GM12878 (cell line): ENCODE measurements around the gene IL2. TPM values are rescaled to one million over a fixed set of nuclear protein-coding genes. Genes with fewer than 3 reads are reported as not detected.

Experiments
- ATAC-seq: fragments of 200-7000 bp; cut with Tn5 transposase; 3 replicates; pipeline ENCODE4 v1.9.1; 2020; ENCODE audit warnings: mild to moderate bottlenecking, moderate library complexity
- BruUV-seq: library from RNA; stranded (reverse); fragments of 400-500 nt; replicated peaks from 2 replicates; lab custom pipeline; 2021; lab: Mats Ljungman, UMichigan
- CTCF ChIA-PET: fragments of 300-600 bp; sonication (Branson Sonifier 250); formaldehyde crosslinking; extraction: SDS; loops from one replicate; lab custom pipeline; 2021; ENCODE audit warnings: inconsistent platforms; lab: Yijun Ruan, JAX
- POLR2A ChIA-PET: fragments of 350-600 bp; formaldehyde crosslinking; extraction: SDS; loops from one replicate; lab custom pipeline; 2021; ENCODE audit warnings: inconsistent platforms; lab: Charles Lee
- RAD21 ChIA-PET: fragments of 300-600 bp; sonication (Branson Sonifier 250); formaldehyde crosslinking; loops from one replicate; lab custom pipeline; 2023; ENCODE audit warnings: antibody characterized with exemption; ENCODE audit not compliant: unreplicated experiment; lab: Charles Lee
- SMC1A ChIA-PET: fragments of 300-600 bp; sonication (Branson Sonifier 250); formaldehyde crosslinking; loops from one replicate; lab custom pipeline; 2023; ENCODE audit not compliant: unreplicated experiment, uncharacterized antibody; lab: Charles Lee
- DNase-seq: peaks from one replicate; pipeline ENCODE4 v3.0.0-alpha.2; 2011; ENCODE audit warnings: low read depth, low spot score
- FAIRE-seq: peaks from 3 replicates; lab custom pipeline; 2011; peaks lifted over from hg19 to GRCh38; lab: Jason Lieb, UNC
- H2AFZ ChIP-seq: 2 replicates; pipeline ENCODE4 v1.6.0; 2011; ENCODE audit warnings: low read depth, low read length, control low read depth; ENCODE audit not compliant: control insufficient read depth
- H3K27ac ChIP-seq: 2 replicates; pipeline ENCODE4 v1.5.1; 2011; ENCODE audit warnings: control low read depth; ENCODE audit not compliant: control insufficient read depth, insufficient read depth
- H3K27me3 ChIP-seq, 2 experiments: replicated peaks in 1 of 2; 2 replicates each; pipeline versions ENCODE4 v1.6.0 to v1.6.1; 2011; ENCODE audit warnings: low read length in 1 of 2; ENCODE audit not compliant: control insufficient read depth in 2 of 2, insufficient read depth in 2 of 2
- H3K36me3 ChIP-seq, 2 experiments: 2 replicates each; pipeline ENCODE4 v1.5.1; 2011; ENCODE audit warnings: low read length in 1 of 2; ENCODE audit not compliant: control insufficient read depth in 2 of 2, insufficient read depth in 2 of 2
- H3K4me1 ChIP-seq: 2 replicates; pipeline ENCODE4 v1.6.1; 2011; ENCODE audit warnings: mild to moderate bottlenecking, low read length, moderate library complexity, mixed read lengths; ENCODE audit not compliant: control insufficient read depth, insufficient read depth
- H3K4me2 ChIP-seq: 2 replicates; pipeline ENCODE4 v1.6.0; 2011; ENCODE audit warnings: control low read depth; ENCODE audit not compliant: control insufficient read depth, insufficient read depth
- H3K4me3 ChIP-seq: fragments of 200-600 bp; sonication (generic); 2 replicates; pipeline ENCODE4 v1.5.1; 2016
- H3K79me2 ChIP-seq: 2 replicates; pipeline ENCODE4 v1.6.0; 2011; ENCODE audit warnings: low read length; ENCODE audit not compliant: control insufficient read depth, insufficient read depth
- H3K9ac ChIP-seq: 2 replicates; pipeline ENCODE4 v1.8.0; 2011; ENCODE audit warnings: low read length, control low read depth, mixed read lengths; ENCODE audit not compliant: control insufficient read depth, insufficient read depth
- H3K9me3 ChIP-seq: replicated peaks from 3 replicates; pipeline ENCODE4 v1.5.1; 2011; ENCODE audit warnings: mild to moderate bottlenecking, low read length; ENCODE audit not compliant: control insufficient read depth, insufficient read depth
- H4K20me1 ChIP-seq: 2 replicates; pipeline ENCODE4 v1.6.0; 2011; ENCODE audit not compliant: control insufficient read depth, insufficient read depth
- EP300 ChIP-seq, 2 experiments: fragments of 150-350 bp in 1 of 2; IDR thresholded peaks; 2 replicates each; pipeline ENCODE4 v1.6.1; 2011 to 2012; ENCODE audit warnings: low read depth in 2 of 2, low read length in 2 of 2, borderline replicate concordance in 1 of 2, improper control_type of control experiment in 1 of 2, inconsistent platforms in 1 of 2; ENCODE audit not compliant: control insufficient read depth in 1 of 2
- GABPA ChIP-seq: IDR thresholded peaks from 2 replicates; pipeline ENCODE4 v1.6.1; 2014; ENCODE audit warnings: antibody characterized with exemption, low read depth, mild to moderate bottlenecking, inconsistent platforms
- IRF5 ChIP-seq: fragments of 450-650 bp; IDR thresholded peaks from 2 replicates; pipeline ENCODE4 v1.6.1; 2017; ENCODE audit warnings: borderline replicate concordance
- JUNB ChIP-seq: IDR thresholded peaks from 2 replicates; pipeline ENCODE4 v1.6.1; 2016; ENCODE audit warnings: antibody characterized with exemption, mild to moderate bottlenecking
- POU2F2 ChIP-seq: IDR thresholded peaks from 3 replicates; pipeline ENCODE4 v1.6.1; 2011; ENCODE audit warnings: low read depth, mild to moderate bottlenecking, low read length, borderline replicate concordance
- RBBP5 ChIP-seq: fragments of 200-600 bp; sonication (generic); conservative IDR thresholded peaks from 2 replicates; pipeline ENCODE4 v1.6.1; 2016
- RCOR1 ChIP-seq: conservative IDR thresholded peaks from 2 replicates; pipeline ENCODE4 v1.6.1; 2012; ENCODE audit warnings: low read depth, low read length, improper control_type of control experiment
- STAT1 ChIP-seq: fragments of 450-650 bp; conservative IDR thresholded peaks from 2 replicates; pipeline ENCODE4 v1.6.1; 2014; ENCODE audit warnings: antibody characterized with exemption, mild to moderate bottlenecking
- USF2 ChIP-seq: IDR thresholded peaks from 2 replicates; pipeline ENCODE4 v1.6.1; 2011; ENCODE audit warnings: low read depth, low read length, improper control_type of control experiment, borderline replicate concordance
- ZBTB4 ChIP-seq: fragments of 450-650 bp; formaldehyde crosslinking; IDR thresholded peaks from 2 replicates; pipeline ENCODE4 v1.4.0; 2022; ENCODE audit warnings: mild to moderate bottlenecking, moderate library complexity
- ZNF207 ChIP-seq: fragments of 450-650 bp; IDR thresholded peaks from 2 replicates; pipeline ENCODE4 v1.6.1; 2014; ENCODE audit warnings: antibody characterized with exemption, mild to moderate bottlenecking, borderline replicate concordance
- ZNF24 ChIP-seq: fragments of 450-650 bp; IDR thresholded peaks from 2 replicates; pipeline ENCODE4 v1.6.1; 2017; ENCODE audit warnings: antibody characterized with exemption, mild to moderate bottlenecking
- WGBS: methylation state at CpG from one replicate; pipeline ENCODE4 v1.1.6; 2016; ENCODE audit warnings: low lambda C conversion rate; ENCODE audit not compliant: insufficient replicate concordance, insufficient coverage; ENCODE audit errors: missing lambda C conversion rate; 5-methylcytosine and 5-hydroxymethylcytosine counted together
- in situ Hi-C: fragments of 300-500 bp; cut with MboI; formaldehyde crosslinking; loops from 9 replicates; pipeline ENCODE4 v1.14.3; 2018; ENCODE audit warnings: mixed read lengths
- intact Hi-C: fragments of 100-400 bp; cut with micrococcal nuclease; formaldehyde crosslinking; loops from one replicate; pipeline ENCODE4 v1.14.2; 2022; ENCODE audit not compliant: unreplicated experiment
- polyA plus RNA-seq, 11 experiments: library from polyadenylated mRNA; depleted of rRNA in 4 of 11; unstranded in 6 of 11; stranded (reverse) in 5 of 11; fragments of >200 nt; fragmentation: Nextera tagmentation in 4 of 11; fragmentation: Illumina TruSeq in 1 of 11; extraction: Ambion mirVana in 4 of 11; extraction: Trizol in 1 of 11; gene quantifications; 1 replicate in 1 of 11; 2 replicates in 10 of 11; pipeline versions ENCODE4 v1.2.1 to v1.2.3, GENCODE V29; 2011 to 2016; ENCODE audit warnings: inconsistent platforms in 2 of 11, missing spikeins in 2 of 11, low read depth in 1 of 11
- total RNA-seq, 4 experiments: library from RNA; depleted of rRNA in 3 of 4; stranded (reverse); fragments of >200 nt in 3 of 4; fragmentation: Illumina TruSeq in 1 of 4; extraction: Trizol in 1 of 4; gene quantifications; 2 replicates each; pipeline versions ENCODE4 v1.2.1 to v1.2.3, GENCODE V29; 2013 to 2021

IL2 gene
- total and polyA plus RNA-seq, 10 of the 15 experiments (the other 5 are each of a cell fraction or from before 2014, with no cell fraction given) = 1.2 TPM; not detected in 9

GRCh38 chr4:122469457-122469856, 12.9 kb upstream of the IL2 start:
- Histone ChIP-seq H3K36me3 (no peaks in the 10 kb centered on the region), H3K79me2 (no peaks in the 10 kb centered on the region), H3K4me3 (no peak overlapping the region), H2AFZ (no peak overlapping the region), H3K4me1 (no peaks in the 10 kb centered on the region), H3K9me3 (no peaks in the 10 kb centered on the region; the same call in 2 of the 3 replicates), H3K27me3 (no peaks in the 10 kb centered on the region), H3K27ac (no peak overlapping the region), H3K4me2 (no peak overlapping the region), H4K20me1 (no peaks in the 10 kb centered on the region), H3K9ac (no peak overlapping the region)
- intact Hi-C loops (no loop called here), in situ Hi-C loops (no loop called here)
- WGBS = 0% methylated on average over 1 of the region's 1 CpG
- ChIA-PET POLR2A (no interaction called here), SMC1A (no interaction called here), RAD21 (no interaction called here), CTCF (interaction anchor here (1.5 kb wide), 1 partner anchor 108 kb away, joined by 3 read pairs; no protein-coding TSS in a partner anchor)
- BruUV-seq = no TSS peak
- ATAC-seq (no peak), FAIRE-seq (no peak), DNase-seq (no peak)
- TF ChIP-seq RCOR1 = no peak
- no peak for TF ChIP-seq POU2F2
- no peak for TF ChIP-seq EP300 (IDR thresholded peaks at IDR 0.05; ENCODE audit: borderline replicate concordance in 1 of 2, control insufficient read depth in 1 of 2, low read depth in 2 of 2, low read length in 2 of 2)
- TF ChIP-seq ZNF207 = no peak
- TF ChIP-seq RBBP5 = no peak

- Histone ChIP-seq H2AFZ (peak overlapping the region; percentile 58), H3K9ac (no peak overlapping the region), H3K36me3 (no peaks in the 10 kb centered on the region), H3K4me1 (peaks cover under 1% of the 10 kb centered on the region), H3K79me2 (no peaks in the 10 kb centered on the region), H3K27me3 (no peaks in the 10 kb centered on the region), H4K20me1 (no peaks in the 10 kb centered on the region), H3K9me3 (no peaks in the 10 kb centered on the region), H3K27ac (no peak overlapping the region), H3K4me3 (0 out of 2 replicates have a peak overlapping the region, but pooled peaks have one; percentile 18), H3K4me2 (peak overlapping the region; percentile 86)
- ChIA-PET RAD21 (no interaction called here), CTCF (interaction anchor here (0.8 to 1.2 kb wide), 2 partner anchors 24 to 118 kb away, joined by 3 to 4 read pairs; no protein-coding TSS in a partner anchor), SMC1A (interaction anchor here (1.1 to 1.7 kb wide), 3 partner anchors 13 to 87 kb away, joined by 3 to 9 read pairs (median 4); no protein-coding TSS in a partner anchor), POLR2A (no interaction called here)
- no TSS peak for BruUV-seq
- DNase-seq = no peak
- in situ Hi-C loops = no loop called here
- peak; percentile 64 for ATAC-seq
- TF ChIP-seq IRF5 = no peak
- no peak for TF ChIP-seq ZNF24
- TF ChIP-seq STAT1 = no peak
- no peak for TF ChIP-seq JUNB
- no peak for TF ChIP-seq USF2
- TF ChIP-seq ZBTB4 (CRISPR knock-in tag) = no peak
- TF ChIP-seq GABPA = no peak
- WGBS = 18% methylated on average over 5 of the region's 5 CpGs
- FAIRE-seq = no peak
- intact Hi-C loops = loop anchor here (10.0 kb wide), 1 partner anchor 554 kb away; no protein-coding TSS in a partner anchor
Observed at GRCh38 chr4:122458625-122459024, 2.1 kb upstream of the IL2 start.
